K562 (cell line): ENCODE results near the gene SLC48A1. TPM values are rescaled to one million over a fixed set of nuclear protein-coding genes. Genes with fewer than 3 reads are reported as not detected.

Source experiments
- CREB1 ChIP-seq, 2 experiments: sonication (generic) in 1 of 2; formaldehyde crosslinking in 1 of 2; IDR thresholded peaks; 2 replicates each; pipeline versions ENCODE4 v1.6.1 to v1.8.0; 2012 to 2022; ENCODE audit warnings: inconsistent platforms in 1 of 2, mild to moderate bottlenecking in 1 of 2, missing genetic modification reagents in 1 of 2, moderate library complexity in 1 of 2
- HDAC1 ChIP-seq, 2 experiments: fragments of 450-650 bp; IDR thresholded peaks; 2 replicates each; pipeline ENCODE4 v1.6.1; 2016 to 2017; ENCODE audit warnings: inconsistent platforms in 1 of 2, mild to moderate bottlenecking in 1 of 2, moderate library complexity in 1 of 2
- MAZ ChIP-seq, 2 experiments: fragments of 450-650 bp in 1 of 2; sonication (generic) in 1 of 2; formaldehyde crosslinking; IDR thresholded peaks in 1 of 2; conservative IDR thresholded peaks in 1 of 2; 2 replicates each; pipeline versions ENCODE4 v1.4.0 to v1.5.0; 2020; ENCODE audit warnings: mild to moderate bottlenecking in 1 of 2, missing genetic modification reagents in 1 of 2
- NFXL1 ChIP-seq: fragments of 450-650 bp; formaldehyde crosslinking; IDR thresholded peaks from 2 replicates; pipeline ENCODE4 v1.4.0; 2021; ENCODE audit warnings: mild to moderate bottlenecking
- RBFOX2 ChIP-seq: fragments of 200-400 bp; formaldehyde crosslinking; IDR thresholded peaks from 2 replicates; pipeline ENCODE4 v1.6.1; 2017; ENCODE audit warnings: low read depth, mild to moderate bottlenecking, low read length, moderate library complexity
- RFX5 ChIP-seq: IDR thresholded peaks from 2 replicates; pipeline ENCODE4 v1.6.1; 2011; ENCODE audit warnings: low read depth, mild to moderate bottlenecking, improper control_type of control experiment, low read length
- SAFB ChIP-seq: fragments of 200-400 bp; formaldehyde crosslinking; IDR thresholded peaks from 2 replicates; pipeline ENCODE4 v1.6.1; 2017; ENCODE audit warnings: low read depth, low read length, borderline replicate concordance
- SIN3B ChIP-seq: fragments of 450-650 bp; IDR thresholded peaks from 2 replicates; pipeline ENCODE4 v1.6.1; 2017; ENCODE audit warnings: low read depth, mild to moderate bottlenecking, moderate library complexity
- TAF9B ChIP-seq: fragments of 450-650 bp; IDR thresholded peaks from 2 replicates; pipeline ENCODE4 v1.6.1; 2018; ENCODE audit warnings: mild to moderate bottlenecking; ENCODE audit not compliant: partially characterized antibody
- TARDBP ChIP-seq: fragments of 450-650 bp; IDR thresholded peaks from 2 replicates; pipeline ENCODE4 v1.6.1; 2016
- TBL1XR1 ChIP-seq, 2 experiments: IDR thresholded peaks; 2 replicates each; pipeline ENCODE4 v1.6.1; 2012; ENCODE audit warnings: improper control_type of control experiment in 2 of 2, low read length in 2 of 2, mild to moderate bottlenecking in 1 of 2
- TFAM ChIP-seq: fragments of 250-450 bp; sonication (Bioruptor Pico); conservative IDR thresholded peaks from 2 replicates; pipeline ENCODE4 v1.5.0; 2021; ENCODE audit warnings: mild to moderate bottlenecking, moderate library complexity
- polyA plus RNA-seq, 8 experiments: library from polyadenylated mRNA; depleted of rRNA in 4 of 8; stranded (reverse) in 5 of 8; unstranded in 3 of 8; fragments of >200 nt; fragmentation: Nextera tagmentation in 2 of 8; fragmentation: Illumina TruSeq in 1 of 8; extraction: Ambion mirVana in 2 of 8; extraction: Trizol in 1 of 8; gene quantifications; 2 replicates each; pipeline versions ENCODE4 v1.2.1 to v1.2.3, GENCODE V29; 2011 to 2014; ENCODE audit warnings: inconsistent platforms in 1 of 8, missing spikeins in 1 of 8
- total RNA-seq, 7 experiments: library from RNA; depleted of rRNA in 6 of 7; stranded (reverse); fragments of >200 nt in 6 of 7; fragmentation: Illumina TruSeq in 2 of 7; extraction: Trizol in 2 of 7; gene quantifications; 2 replicates each; pipeline versions ENCODE4 v1.2.1 to v1.2.3, GENCODE V29; 2011 to 2021; ENCODE audit warnings: low replicate concordance in 1 of 7
- TF ChIP-seq, protein P1 (sequence below): sonication (generic); formaldehyde crosslinking; IDR thresholded peaks from 2 replicates; pipeline ENCODE4 v1.8.1; 2023; ENCODE audit warnings: mild to moderate bottlenecking, missing genetic modification reagents
- TF ChIP-seq, protein P2 (sequence below), 2 experiments: fragments of 450-650 bp in 1 of 2; sonication (generic) in 1 of 2; formaldehyde crosslinking in 1 of 2; IDR thresholded peaks; 2 replicates each; pipeline versions ENCODE4 v1.7.1 to v1.9.0; 2016 to 2022; ENCODE audit warnings: inconsistent platforms in 1 of 2, mild to moderate bottlenecking in 1 of 2, missing genetic modification reagents in 1 of 2

SLC48A1 gene
- total and polyA plus RNA-seq, 9 of the 15 experiments (the other 6 are each of a cell fraction or from before 2014, with no cell fraction given): 10.7 to 37.5 (median 18.7) TPM

DNA sequence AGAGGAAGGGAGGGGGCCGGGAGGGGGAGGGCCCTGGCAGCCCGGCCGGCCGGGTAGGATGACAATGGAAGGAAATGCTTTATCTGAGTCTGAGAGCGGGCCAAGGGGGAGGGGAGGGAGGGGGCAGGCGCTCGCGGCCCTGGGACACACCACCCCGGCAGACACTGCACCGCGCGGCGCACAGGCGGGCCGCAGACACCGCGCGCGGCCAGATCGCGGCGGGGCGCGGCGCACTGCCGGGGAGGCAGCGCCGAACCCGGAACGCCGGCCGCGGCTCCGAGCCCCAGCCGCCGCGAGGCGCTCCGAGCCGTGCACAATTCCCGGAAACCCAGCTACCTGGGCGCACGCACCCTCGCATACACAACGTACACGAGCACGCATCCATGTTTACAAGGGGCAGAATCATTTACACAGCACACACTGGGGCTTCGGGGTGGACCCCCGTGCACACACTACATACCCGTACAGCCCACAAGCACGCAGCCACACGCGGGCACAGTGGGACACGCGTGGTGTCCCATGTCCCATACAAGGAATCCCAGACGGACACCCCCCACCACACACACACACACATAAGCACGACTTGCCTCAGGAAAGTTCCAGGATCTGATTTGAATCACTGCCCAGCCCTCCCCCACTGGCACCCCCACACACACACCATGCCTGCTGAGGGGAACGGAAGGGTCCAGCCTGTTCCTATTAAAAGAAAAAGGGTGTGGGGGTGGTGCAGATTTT is 47.0 kb downstream of the SLC48A1 start, which contains the start of gene HDAC7 (continued):
- TF ChIP-seq, protein P1, sequence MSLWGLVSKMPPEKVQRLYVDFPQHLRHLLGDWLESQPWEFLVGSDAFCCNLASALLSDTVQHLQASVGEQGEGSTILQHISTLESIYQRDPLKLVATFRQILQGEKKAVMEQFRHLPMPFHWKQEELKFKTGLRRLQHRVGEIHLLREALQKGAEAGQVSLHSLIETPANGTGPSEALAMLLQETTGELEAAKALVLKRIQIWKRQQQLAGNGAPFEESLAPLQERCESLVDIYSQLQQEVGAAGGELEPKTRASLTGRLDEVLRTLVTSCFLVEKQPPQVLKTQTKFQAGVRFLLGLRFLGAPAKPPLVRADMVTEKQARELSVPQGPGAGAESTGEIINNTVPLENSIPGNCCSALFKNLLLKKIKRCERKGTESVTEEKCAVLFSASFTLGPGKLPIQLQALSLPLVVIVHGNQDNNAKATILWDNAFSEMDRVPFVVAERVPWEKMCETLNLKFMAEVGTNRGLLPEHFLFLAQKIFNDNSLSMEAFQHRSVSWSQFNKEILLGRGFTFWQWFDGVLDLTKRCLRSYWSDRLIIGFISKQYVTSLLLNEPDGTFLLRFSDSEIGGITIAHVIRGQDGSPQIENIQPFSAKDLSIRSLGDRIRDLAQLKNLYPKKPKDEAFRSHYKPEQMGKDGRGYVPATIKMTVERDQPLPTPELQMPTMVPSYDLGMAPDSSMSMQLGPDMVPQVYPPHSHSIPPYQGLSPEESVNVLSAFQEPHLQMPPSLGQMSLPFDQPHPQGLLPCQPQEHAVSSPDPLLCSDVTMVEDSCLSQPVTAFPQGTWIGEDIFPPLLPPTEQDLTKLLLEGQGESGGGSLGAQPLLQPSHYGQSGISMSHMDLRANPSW (CRISPR knock-in tag): no peak
- TF ChIP-seq SAFB (peak; percentile 41; the same call in 1 of the 2 replicates), RBFOX2 (peak; percentile 68), HDAC1 (IDR thresholded peaks at IDR 0.05) (peak in 1 of 2 experiments; percentile 88; a peak in 2 of 4 replicates), MAZ (CRISPR knock-in tag; conservative IDR thresholded peaks at IDR 0.05 in 1 of 2, IDR thresholded peaks at IDR 0.05 in 1 of 2) (peak; percentile 39 to 88; a peak in 3 of 4 replicates), CREB1 (IDR thresholded peaks at IDR 0.05) (0 out of 2 replicates have a peak, but pooled peaks have one; percentile 33), CREB1 (CRISPR knock-in tag; IDR thresholded peaks at IDR 0.05) (no peak), TBL1XR1 (IDR thresholded peaks at IDR 0.05; ENCODE audit: low read length in 2 of 2) (peak in 1 of 2 experiments; percentile 20; a peak in 1 of 4 replicates), RFX5 (no peak), NFXL1 (CRISPR knock-in tag) (no peak), TARDBP (peak; percentile 43; the same call in 1 of the 2 replicates), SIN3B (0 out of 2 replicates have a peak, but pooled peaks have one; percentile 46), TAF9B (no peak), TFAM (no peak)
- TF ChIP-seq, protein P2, sequence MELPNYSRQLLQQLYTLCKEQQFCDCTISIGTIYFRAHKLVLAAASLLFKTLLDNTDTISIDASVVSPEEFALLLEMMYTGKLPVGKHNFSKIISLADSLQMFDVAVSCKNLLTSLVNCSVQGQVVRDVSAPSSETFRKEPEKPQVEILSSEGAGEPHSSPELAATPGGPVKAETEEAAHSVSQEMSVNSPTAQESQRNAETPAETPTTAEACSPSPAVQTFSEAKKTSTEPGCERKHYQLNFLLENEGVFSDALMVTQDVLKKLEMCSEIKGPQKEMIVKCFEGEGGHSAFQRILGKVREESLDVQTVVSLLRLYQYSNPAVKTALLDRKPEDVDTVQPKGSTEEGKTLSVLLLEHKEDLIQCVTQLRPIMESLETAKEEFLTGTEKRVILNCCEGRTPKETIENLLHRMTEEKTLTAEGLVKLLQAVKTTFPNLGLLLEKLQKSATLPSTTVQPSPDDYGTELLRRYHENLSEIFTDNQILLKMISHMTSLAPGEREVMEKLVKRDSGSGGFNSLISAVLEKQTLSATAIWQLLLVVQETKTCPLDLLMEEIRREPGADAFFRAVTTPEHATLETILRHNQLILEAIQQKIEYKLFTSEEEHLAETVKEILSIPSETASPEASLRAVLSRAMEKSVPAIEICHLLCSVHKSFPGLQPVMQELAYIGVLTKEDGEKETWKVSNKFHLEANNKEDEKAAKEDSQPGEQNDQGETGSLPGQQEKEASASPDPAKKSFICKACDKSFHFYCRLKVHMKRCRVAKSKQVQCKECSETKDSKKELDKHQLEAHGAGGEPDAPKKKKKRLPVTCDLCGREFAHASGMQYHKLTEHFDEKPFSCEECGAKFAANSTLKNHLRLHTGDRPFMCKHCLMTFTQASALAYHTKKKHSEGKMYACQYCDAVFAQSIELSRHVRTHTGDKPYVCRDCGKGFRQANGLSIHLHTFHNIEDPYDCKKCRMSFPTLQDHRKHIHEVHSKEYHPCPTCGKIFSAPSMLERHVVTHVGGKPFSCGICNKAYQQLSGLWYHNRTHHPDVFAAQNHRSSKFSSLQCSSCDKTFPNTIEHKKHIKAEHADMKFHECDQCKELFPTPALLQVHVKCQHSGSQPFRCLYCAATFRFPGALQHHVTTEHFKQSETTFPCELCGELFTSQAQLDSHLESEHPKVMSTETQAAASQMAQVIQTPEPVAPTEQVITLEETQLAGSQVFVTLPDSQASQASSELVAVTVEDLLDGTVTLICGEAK (IDR thresholded peaks at IDR 0.05): peak; percentile 55; the same call in 1 of the 2 replicates
- TF ChIP-seq, protein P2 (CRISPR knock-in tag; IDR thresholded peaks at IDR 0.05): no peak
